Mesenchymal stem cell (in vitro differentiated cells and primary cell): ENCODE data around the gene LPP.
A peak's percentile ranks its signal among the peaks of the same experiment; 100 is the strongest.

Experiments
- DNase-seq: peaks from one replicate; pipeline ENCODE4 v3.0.0-alpha.2; 2013
- H2AFZ ChIP-seq: one replicate; pipeline ENCODE4 v1.6.1; 2013; ENCODE audit warnings: low read depth, mild to moderate bottlenecking, control low read depth, inconsistent platforms, low read length, moderate library complexity
- H2AK5ac ChIP-seq: 2 replicates; pipeline ENCODE4 v1.6.1; 2013; ENCODE audit warnings: low read length, moderate library complexity, mild to moderate bottlenecking, inconsistent platforms; ENCODE audit not compliant: severe bottlenecking
- H2BK120ac ChIP-seq: one replicate; pipeline ENCODE4 v1.6.1; 2013; ENCODE audit warnings: low read depth, mild to moderate bottlenecking, inconsistent platforms, low read length, moderate library complexity
- H2BK12ac ChIP-seq, 2 experiments: one replicate each; pipeline ENCODE4 v1.6.1; 2013; ENCODE audit warnings: inconsistent platforms in 2 of 2, low read length in 2 of 2, mild to moderate bottlenecking in 2 of 2, moderate library complexity in 2 of 2, control low read depth in 1 of 2
- H2BK15ac ChIP-seq: one replicate; pipeline ENCODE4 v1.6.1; 2013; ENCODE audit warnings: mild to moderate bottlenecking, low read depth, inconsistent platforms; ENCODE audit not compliant: poor library complexity, severe bottlenecking
- H2BK5ac ChIP-seq: 2 replicates; pipeline ENCODE4 v1.6.1; 2013; ENCODE audit warnings: low read depth, mild to moderate bottlenecking, low read length, control low read depth, inconsistent platforms; ENCODE audit not compliant: poor library complexity, severe bottlenecking
- H3K14ac ChIP-seq, 2 experiments: one replicate each; pipeline ENCODE4 v1.6.1; 2013; ENCODE audit warnings: inconsistent platforms in 2 of 2, low read length in 2 of 2, control low read depth in 1 of 2, mild to moderate bottlenecking in 1 of 2, moderate library complexity in 1 of 2
- H3K18ac ChIP-seq, 2 experiments: one replicate each; pipeline ENCODE4 v1.6.1; 2013; ENCODE audit warnings: inconsistent platforms in 2 of 2, low read length in 2 of 2, control low read depth in 1 of 2, low read depth in 1 of 2, mild to moderate bottlenecking in 1 of 2
- H3K23ac ChIP-seq, 2 experiments: one replicate each; pipeline ENCODE4 v1.6.1; 2013; ENCODE audit warnings: inconsistent platforms in 2 of 2, low read length in 2 of 2, mild to moderate bottlenecking in 2 of 2, moderate library complexity in 2 of 2, control low read depth in 1 of 2
- H3K27ac ChIP-seq: 2 replicates; pipeline ENCODE4 v1.5.1; 2013; ENCODE audit warnings: mild to moderate bottlenecking, moderate library complexity, low read length, control low read depth, inconsistent platforms; ENCODE audit not compliant: poor library complexity, severe bottlenecking
- H3K27me3 ChIP-seq, 2 experiments: 2 replicates each; pipeline versions ENCODE4 v1.6.1 to v1.7.0; 2013; ENCODE audit warnings: low read length in 2 of 2, mild to moderate bottlenecking in 2 of 2, moderate library complexity in 2 of 2, control low read depth in 1 of 2, inconsistent platforms in 1 of 2; ENCODE audit not compliant: control insufficient read depth in 1 of 2, insufficient read depth in 1 of 2
- H3K36me3 ChIP-seq, 2 experiments: 2 replicates each; pipeline versions ENCODE4 v1.6.1 to v1.7.0; 2013; ENCODE audit warnings: low read length in 2 of 2, control low read depth in 1 of 2, inconsistent platforms in 1 of 2, low read depth in 1 of 2, mild to moderate bottlenecking in 1 of 2; ENCODE audit not compliant: insufficient read depth in 2 of 2, control insufficient read depth in 1 of 2
- H3K4ac ChIP-seq, 2 experiments: one replicate each; pipeline ENCODE4 v1.6.1; 2013; ENCODE audit warnings: inconsistent platforms in 2 of 2, low read length in 2 of 2, mild to moderate bottlenecking in 2 of 2, moderate library complexity in 2 of 2, control low read depth in 1 of 2, low read depth in 1 of 2
- H3K4me1 ChIP-seq: 2 replicates; pipeline ENCODE4 v1.6.1; 2013; ENCODE audit warnings: low read depth, low read length, control low read depth; ENCODE audit not compliant: control insufficient read depth, insufficient read depth
- H3K4me2 ChIP-seq: 2 replicates; pipeline ENCODE4 v1.6.1; 2013; ENCODE audit warnings: low read length, mild to moderate bottlenecking, inconsistent platforms; ENCODE audit not compliant: poor library complexity, severe bottlenecking
- H3K4me3 ChIP-seq, 2 experiments: 2 replicates each; pipeline versions ENCODE4 v1.5.1 to v1.7.0; 2013; ENCODE audit warnings: low read length in 2 of 2, mild to moderate bottlenecking in 2 of 2, control low read depth in 1 of 2, low read depth in 1 of 2; ENCODE audit not compliant: insufficient read depth in 1 of 2
- H3K79me1 ChIP-seq: replicated peaks from 2 replicates; pipeline ENCODE4 v1.6.1; 2013; ENCODE audit warnings: mild to moderate bottlenecking, control low read depth, low read length, inconsistent platforms; ENCODE audit not compliant: poor library complexity, severe bottlenecking
- H3K9ac ChIP-seq: 2 replicates; pipeline ENCODE4 v1.7.0; 2013; ENCODE audit warnings: mild to moderate bottlenecking, low read length, moderate library complexity
- H3K9me3 ChIP-seq: 2 replicates; pipeline ENCODE4 v1.7.0; 2013; ENCODE audit warnings: mild to moderate bottlenecking, low read length; ENCODE audit not compliant: control insufficient read depth
- H4K8ac ChIP-seq: one replicate; pipeline ENCODE4 v1.6.1; 2013; ENCODE audit warnings: inconsistent platforms, mild to moderate bottlenecking, low read length, moderate library complexity
- H4K91ac ChIP-seq: one replicate; pipeline ENCODE4 v1.6.1; 2013; ENCODE audit warnings: mild to moderate bottlenecking, low read length, inconsistent platforms
- WGBS: methylation state at CpG from one replicate; pipeline ENCODE4 v1.1.7; 2013; ENCODE audit warnings: mixed read lengths; 5-methylcytosine and 5-hydroxymethylcytosine counted together

LPP gene

DNA sequence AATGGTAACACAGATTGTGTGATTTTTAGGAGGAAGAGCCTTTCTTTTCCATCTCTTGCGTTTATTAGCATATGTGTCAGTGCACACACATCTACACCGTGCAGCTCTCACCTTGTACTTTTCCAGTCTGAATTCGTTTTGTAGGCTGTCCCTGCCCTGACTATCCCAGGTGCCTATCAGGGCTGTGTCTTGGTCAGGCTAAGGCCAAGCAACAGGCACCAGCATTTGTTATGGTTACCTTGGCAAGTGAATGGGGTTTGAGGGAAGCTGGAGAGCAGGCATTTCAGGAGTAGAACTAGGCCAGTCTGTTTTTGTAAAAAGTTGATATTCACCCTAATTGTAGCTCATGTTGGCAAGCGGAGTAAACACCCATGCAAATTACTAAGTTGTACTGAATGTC lies 528.4 kb downstream of the LPP start:
- peak overlapping the region in 1 of 2 experiments; percentile 9 for H3K4ac ChIP-seq
- no peak overlapping the region for H2AK5ac ChIP-seq

DNA sequence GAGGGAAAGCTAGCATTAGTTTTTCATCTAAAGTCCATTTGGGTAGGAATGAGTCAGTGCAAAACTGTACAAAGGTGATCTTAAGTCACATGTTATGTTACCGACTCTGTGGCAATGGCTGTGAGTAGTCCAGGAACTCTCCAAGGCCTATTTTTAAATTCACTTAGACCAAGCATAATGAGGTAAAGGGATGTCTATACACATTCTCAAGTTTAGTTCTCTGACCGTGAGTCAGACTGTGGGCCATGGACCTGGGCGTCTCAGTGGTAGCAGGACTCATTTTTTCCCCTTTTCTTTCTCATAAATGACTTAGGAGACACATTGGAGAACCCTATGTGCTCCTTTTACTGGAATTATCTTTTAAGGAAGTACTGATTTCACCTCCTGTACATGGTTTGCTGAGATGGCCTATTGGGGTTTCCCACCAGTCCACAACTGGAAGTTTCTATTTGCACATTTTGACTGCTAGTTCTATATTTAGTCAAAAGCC lies 529.1 kb downstream of the LPP start:
- H4K91ac ChIP-seq = no peak overlapping the region
- peak overlapping the region in 1 of 2 experiments; percentile 12 for H3K4me3 ChIP-seq
- H3K27me3 ChIP-seq = no peaks in the 10 kb centered on the region
- H2BK5ac ChIP-seq = no peak overlapping the region
- H3K4me1 ChIP-seq = peaks cover 5% of the 10 kb centered on the region
- H2BK120ac ChIP-seq = no peak overlapping the region
- 33% methylated on average over 2 of the region's 3 CpGs for WGBS
- peaks cover 17% of the 10 kb centered on the region for H3K79me1 ChIP-seq
- H3K27ac ChIP-seq = peak overlapping the region; percentile 66
- no peak overlapping the region for H4K8ac ChIP-seq
- no peak overlapping the region for H2AFZ ChIP-seq
- no peak overlapping the region for H3K23ac ChIP-seq
- H2BK15ac ChIP-seq = no peak overlapping the region
- peak; percentile 96 for DNase-seq
- no peak overlapping the region for H2BK12ac ChIP-seq
- peak overlapping the region; percentile 62 for H3K9ac ChIP-seq
- no peak overlapping the region for H3K14ac ChIP-seq
- no peak overlapping the region for H3K4me2 ChIP-seq
- no peak overlapping the region for H3K4ac ChIP-seq
- H2AK5ac ChIP-seq = peak overlapping the region; percentile 21
- no peaks in the 10 kb centered on the region for H3K36me3 ChIP-seq
- H3K18ac ChIP-seq = no peak overlapping the region
- no peaks in the 10 kb centered on the region for H3K9me3 ChIP-seq

More for the DNA sequence above, 528.4 kb downstream of the LPP start:
- no peak overlapping the region for H3K4me3 ChIP-seq
- no peak overlapping the region for H3K4me2 ChIP-seq
- no peak overlapping the region for H4K91ac ChIP-seq
- no peaks in the 10 kb centered on the region for H3K36me3 ChIP-seq
- no peak overlapping the region for H2BK120ac ChIP-seq
- no peak overlapping the region for H3K14ac ChIP-seq
- no peak overlapping the region for H2BK5ac ChIP-seq
- no peak overlapping the region for H2BK12ac ChIP-seq
- H3K27me3 ChIP-seq = no peaks in the 10 kb centered on the region
- no peaks in the 10 kb centered on the region for H3K9me3 ChIP-seq
- H3K4me1 ChIP-seq = peaks cover 5% of the 10 kb centered on the region
- no peak overlapping the region for H2BK15ac ChIP-seq
- H3K9ac ChIP-seq = peak overlapping the region; percentile 52
- no peak overlapping the region for H3K23ac ChIP-seq
- no peak for DNase-seq
- 67% methylated on average over 3 of the region's 4 CpGs for WGBS
- peaks cover 19% of the 10 kb centered on the region for H3K79me1 ChIP-seq
- no peak overlapping the region for H4K8ac ChIP-seq
- H2AFZ ChIP-seq = no peak overlapping the region
- H3K27ac ChIP-seq = no peak overlapping the region
- H3K18ac ChIP-seq = peak overlapping the region in 1 of 2 experiments; percentile 67

DNA sequence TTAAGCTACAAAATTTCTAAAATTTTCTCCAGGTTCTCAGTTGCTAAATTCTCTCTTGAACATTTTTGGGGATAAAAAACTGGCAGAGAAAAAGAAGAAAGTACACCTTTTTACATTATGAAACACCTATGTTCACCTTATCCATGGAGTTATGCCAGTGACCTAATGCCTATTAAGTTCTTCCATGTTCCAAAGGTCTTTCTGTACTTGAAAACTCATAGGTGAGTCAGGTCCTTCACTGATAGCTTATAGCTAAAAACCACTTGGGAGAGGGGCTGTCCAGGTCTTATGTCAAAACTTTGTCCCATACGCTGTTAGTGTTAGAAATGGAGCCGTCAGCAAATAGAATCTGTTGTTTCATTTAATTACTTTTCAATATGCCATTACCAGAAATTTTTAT lies 530.3 kb downstream of the LPP start:
- H3K27me3 ChIP-seq = no peaks in the 10 kb centered on the region
- no peak overlapping the region for H3K18ac ChIP-seq
- H4K91ac ChIP-seq = no peak overlapping the region
- no peaks in the 10 kb centered on the region for H3K9me3 ChIP-seq
- no peak overlapping the region for H2BK120ac ChIP-seq
- no peaks in the 10 kb centered on the region for H3K36me3 ChIP-seq
- H3K14ac ChIP-seq = no peak overlapping the region
- no peak overlapping the region for H2BK5ac ChIP-seq
- H3K23ac ChIP-seq = no peak overlapping the region
- no peak overlapping the region for H3K4ac ChIP-seq
- no peak overlapping the region for H2AFZ ChIP-seq
- no peak overlapping the region for H3K4me3 ChIP-seq
- H3K4me2 ChIP-seq = no peak overlapping the region
- peaks cover 8% of the 10 kb centered on the region for H3K4me1 ChIP-seq
- H3K27ac ChIP-seq = no peak overlapping the region
- H2BK12ac ChIP-seq = no peak overlapping the region
- no peak overlapping the region for H2AK5ac ChIP-seq
- peaks cover 22% of the 10 kb centered on the region for H3K79me1 ChIP-seq
- H2BK15ac ChIP-seq = no peak overlapping the region
- no peak overlapping the region for H3K9ac ChIP-seq
- DNase-seq = no peak
- no CpG with 5 or more reads among the region's 2 CpGs for WGBS
- H4K8ac ChIP-seq = no peak overlapping the region

DNA sequence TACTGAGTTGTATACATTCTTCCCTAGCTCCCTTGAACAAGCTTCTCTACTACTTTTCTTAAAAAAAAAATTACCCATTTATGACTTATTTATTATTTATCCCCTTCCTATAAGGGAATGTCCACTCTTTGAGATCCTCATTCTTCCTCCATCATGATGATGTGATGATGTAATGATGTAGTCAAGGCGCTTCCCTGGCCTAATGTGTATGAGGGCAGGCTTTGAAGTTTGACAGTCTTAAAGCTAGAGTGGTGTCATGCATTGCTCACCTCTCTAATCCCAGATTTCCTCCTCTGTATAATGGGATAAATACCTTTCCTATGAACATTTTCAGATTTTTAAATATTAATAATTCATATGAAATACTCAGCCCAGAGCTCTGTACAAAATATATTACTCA lies 531.8 kb downstream of the LPP start:
- Histone ChIP-seq H3K4me1 (peaks cover 8% of the 10 kb centered on the region), H3K23ac (no peak overlapping the region), H2BK12ac (no peak overlapping the region), H2BK120ac (no peak overlapping the region), H3K18ac (no peak overlapping the region), H3K4me3 (no peak overlapping the region), H3K9ac (no peak overlapping the region), H2BK15ac (no peak overlapping the region), H3K4me2 (no peak overlapping the region), H2AFZ (no peak overlapping the region), H4K91ac (no peak overlapping the region), H4K8ac (no peak overlapping the region), H3K27ac (no peak overlapping the region), H2BK5ac (no peak overlapping the region), H2AK5ac (no peak overlapping the region), H3K9me3 (no peaks in the 10 kb centered on the region), H3K14ac (no peak overlapping the region), H3K36me3 (no peaks in the 10 kb centered on the region), H3K79me1 (peaks cover 25% of the 10 kb centered on the region), H3K27me3 (no peaks in the 10 kb centered on the region), H3K4ac (no peak overlapping the region)
- no CpG with 5 or more reads among the region's 1 CpG for WGBS
- no peak for DNase-seq
